Stimulated activated CD4-positive, alpha-beta T cell treated with anti-CD3 and anti-CD28 coated beads, Interleukin-2, amount 100 ng/mL, for 48 hours (primary cell): Measurements from ENCODE around the gene TRIM7.
"Not testable (repeated sequence)": the region's sequence is repeated elsewhere in the genome, so short reads cannot be mapped to it uniquely, and the experiment has no call there.

Experiments
- DNase-seq, 2 donors: peaks; one replicate each; pipeline ENCODE4 v3.0.0-alpha.2; 2020

TRIM7 gene

GRCh38 chr5:181232593-181232992 is 27.6 kb upstream of the TRIM7 start:
- no peak for DNase-seq

- DNase-seq = no peak
Measured at GRCh38 chr5:181231432-181231831, 26.4 kb upstream of the TRIM7 start.

GRCh38 chr5:181230551-181230950 is 25.6 kb upstream of the TRIM7 start:
- DNase-seq = no peak

- no peak for DNase-seq
Measured at GRCh38 chr5:181229996-181230395, 25.0 kb upstream of the TRIM7 start.

GRCh38 chr5:181224390-181225229 is 19.6 kb upstream of the TRIM7 start:
- DNase-seq = no peak

GRCh38 chr5:181223729-181224389 is 18.9 kb upstream of the TRIM7 start:
- no peak for DNase-seq

GRCh38 chr5:181223058-181223728 is 18.2 kb upstream of the TRIM7 start, which contains the start of gene TRIM41:
TSS of gene TRIM41 (plus strand) at chr5:181223281. CDS start at chr5:181224000, 719 bp downstream.
- DNase-seq = peak; percentile 93 to 95

GRCh38 chr5:181222630-181223057 is 17.6 kb upstream of the TRIM7 start:
- no peak for DNase-seq

GRCh38 chr5:181221792-181222629 is 17.0 kb upstream of the TRIM7 start:
- peak; percentile 99 for DNase-seq

- no peak for DNase-seq
Measured at GRCh38 chr5:181221105-181221791, 16.3 kb upstream of the TRIM7 start.

GRCh38 chr5:181220178-181220515 is 15.2 kb upstream of the TRIM7 start:
- DNase-seq = no peak

GRCh38 chr5:181219262-181220177 is 14.5 kb upstream of the TRIM7 start:
- DNase-seq = no peak

GRCh38 chr5:181218795-181219124 is 13.8 kb upstream of the TRIM7 start:
- DNase-seq = no peak

GRCh38 chr5:181217803-181218062 is 12.7 kb upstream of the TRIM7 start:
- no peak for DNase-seq

GRCh38 chr5:181217111-181217802 is 12.3 kb upstream of the TRIM7 start:
- peak in 1 of 2 donors; percentile 57 for DNase-seq

- no peak for DNase-seq
Measured at GRCh38 chr5:181215997-181216989, 11.3 kb upstream of the TRIM7 start.

- not testable (repeated sequence) for DNase-seq
Measured at GRCh38 chr5:181214249-181214648, 9.3 kb upstream of the TRIM7 start.

GRCh38 chr5:181212934-181213333 is 7.9 kb upstream of the TRIM7 start:
- DNase-seq = no peak

GRCh38 chr5:181212080-181212479 is 7.1 kb upstream of the TRIM7 start:
- DNase-seq = no peak

GRCh38 chr5:181211208-181211607 is 6.2 kb upstream of the TRIM7 start:
- no peak for DNase-seq
